ENCODE measurements around the gene EIPR1.

The EIPR1 gene

GRCh38 chr2:3332133-3332532 lies 45.5 kb downstream of the EIPR1 start:
- no peak overlapping the region for H3K27ac ChIP-seq
- TF ChIP-seq CTCF (conservative IDR thresholded peaks at IDR 0.05) (no peak), ZFX (IDR thresholded peaks at IDR 0.05) (no peak)

- TF ChIP-seq ZFX (IDR thresholded peaks at IDR 0.05): no peak
- no peak overlapping the region for H3K27ac ChIP-seq
Measured at GRCh38 chr2:3329491-3329890, 48.1 kb downstream of the EIPR1 start.

GRCh38 chr2:3326871-3327270 lies 50.7 kb downstream of the EIPR1 start:
- TF ChIP-seq CTCF (conservative IDR thresholded peaks at IDR 0.05) (no peak), ZFX (IDR thresholded peaks at IDR 0.05) (no peak)
- peak overlapping the region; percentile 23; the same call in 1 of the 2 replicates for H3K27ac ChIP-seq

GRCh38 chr2:3326182-3326537 lies 51.5 kb downstream of the EIPR1 start:
- no peak overlapping the region for H3K27ac ChIP-seq

GRCh38 chr2:3325458-3326181 lies 52.0 kb downstream of the EIPR1 start:
- no peak for TF ChIP-seq CTCF (conservative IDR thresholded peaks at IDR 0.05)
- no peak for TF ChIP-seq ZFX (IDR thresholded peaks at IDR 0.05)

More at GRCh38 chr2:3326182-3326537, 51.5 kb downstream of the EIPR1 start:
- TF ChIP-seq CTCF (conservative IDR thresholded peaks at IDR 0.05): no peak
- TF ChIP-seq ZFX (IDR thresholded peaks at IDR 0.05): no peak

GRCh38 chr2:3324404-3325281 lies 53.0 kb downstream of the EIPR1 start:
- TF ChIP-seq CTCF (conservative IDR thresholded peaks at IDR 0.05) (no peak), ZFX (IDR thresholded peaks at IDR 0.05) (no peak)
- no peak overlapping the region for H3K27ac ChIP-seq

More at GRCh38 chr2:3325458-3326181, 52.0 kb downstream of the EIPR1 start:
- no peak overlapping the region for H3K27ac ChIP-seq

- TF ChIP-seq CTCF (conservative IDR thresholded peaks at IDR 0.05) (no peak), ZFX (IDR thresholded peaks at IDR 0.05) (no peak)
- no peak overlapping the region for H3K27ac ChIP-seq
Measured at GRCh38 chr2:3324036-3324386, 53.6 kb downstream of the EIPR1 start.
